HTERT RPE-1 (cell line): Measurements from ENCODE around the gene CCNT2.
"Not testable (repeated sequence)": the region's sequence is repeated elsewhere in the genome, so short reads cannot be mapped to it uniquely, and the experiment has no call there.

Experiments
- in situ Hi-C: fragments of 300-500 bp; cut with MboI; formaldehyde crosslinking; loops from 4 replicates; pipeline ENCODE4 v1.14.3; 2020; ENCODE audit warnings: low sequenced_read_pairs

Gene CCNT2

GRCh38 chr2:134918526-134919340 lies at the start of gene CCNT2:
CCNT2 (plus strand) TSS chr2:134918822; CDS start chr2:134918855, 33 bp downstream.
- in situ Hi-C loops, result no loop called here

GRCh38 chr2:134869946-134870736 lies 48.5 kb upstream of the CCNT2 start:
- in situ Hi-C loops, result no loop called here

DNA sequence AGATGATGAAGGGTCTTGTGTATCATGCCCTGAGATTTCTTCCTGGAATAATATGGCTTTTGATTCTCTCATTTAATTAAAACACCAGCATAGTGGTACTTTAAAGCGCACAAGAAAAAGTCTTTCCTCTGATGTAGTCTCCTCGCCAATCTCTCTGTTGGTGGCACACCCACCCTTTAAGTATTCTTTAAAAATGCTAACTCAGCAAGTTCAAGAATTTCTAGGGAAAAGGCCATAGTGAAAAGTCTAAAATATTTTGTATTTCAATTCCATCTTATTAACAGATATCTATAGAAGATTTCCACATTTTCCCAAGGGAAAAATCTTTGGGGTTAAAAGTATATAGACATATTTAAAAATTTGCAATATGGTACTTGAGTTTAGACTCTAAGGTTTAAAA lies 45.5 kb upstream of the CCNT2 start:
- in situ Hi-C loops, result no loop called here

GRCh38 chr2:134875309-134875708 lies 43.3 kb upstream of the CCNT2 start:
- in situ Hi-C loops, result no loop called here

DNA sequence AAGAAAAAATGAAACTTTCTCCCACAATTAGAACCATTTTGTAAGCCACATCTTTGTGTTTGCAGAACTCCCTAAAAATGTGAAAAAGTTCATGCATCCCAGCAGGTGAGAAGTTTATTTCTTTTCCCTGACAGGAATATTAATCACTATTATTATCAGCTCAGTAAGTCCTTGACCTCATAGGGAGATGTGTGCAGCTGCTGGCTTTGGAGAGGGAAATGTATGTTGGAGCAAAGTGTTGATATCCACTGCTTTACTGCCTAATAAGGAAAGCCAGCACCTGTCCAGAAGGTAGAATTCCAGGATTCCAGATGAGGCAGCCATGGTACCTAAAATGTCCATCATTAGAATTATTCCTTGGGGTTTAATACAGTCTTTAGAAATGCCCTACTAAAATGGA lies 35.8 kb upstream of the CCNT2 start:
- in situ Hi-C loops, result no loop called here

GRCh38 chr2:134883552-134884293 lies 34.9 kb upstream of the CCNT2 start:
- in situ Hi-C loops, result no loop called here

- in situ Hi-C loops, result no loop called here
Observed at GRCh38 chr2:134884435-134884834, 34.2 kb upstream of the CCNT2 start.

DNA sequence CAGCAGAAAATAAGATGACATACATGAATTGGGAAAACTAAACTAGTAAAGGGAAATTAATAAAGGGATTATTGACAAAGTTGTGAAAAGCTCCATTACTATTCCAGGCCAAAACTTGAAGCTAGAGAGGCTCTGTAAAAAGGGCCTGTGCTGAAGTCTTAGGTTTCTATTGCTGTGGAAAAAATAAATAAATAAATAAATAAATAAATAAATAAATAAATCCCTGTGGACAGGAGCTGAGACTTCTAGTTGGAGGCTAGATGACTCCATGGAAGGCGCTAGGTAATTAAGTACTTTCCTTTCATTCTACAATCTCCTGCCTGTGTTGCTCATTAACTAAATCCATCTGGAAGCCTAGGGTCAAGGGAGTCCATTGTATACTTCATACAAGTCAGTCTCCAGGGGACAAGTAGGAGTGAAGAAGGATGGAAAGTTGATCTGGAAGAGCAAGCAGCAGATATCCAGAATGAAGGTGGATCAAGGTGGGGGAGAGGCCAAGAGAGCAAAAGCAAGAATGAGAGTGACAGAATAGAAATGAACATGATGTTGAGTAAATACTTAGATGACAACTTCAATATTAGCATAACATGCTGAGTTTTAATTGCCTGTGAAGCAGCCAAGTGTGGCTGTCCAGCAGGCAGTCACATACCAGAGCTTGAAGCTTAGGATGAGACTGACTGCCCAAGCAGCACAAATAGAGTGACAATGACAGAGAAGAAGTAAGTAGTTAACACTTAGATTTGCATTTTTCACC lies 26.2 kb upstream of the CCNT2 start:
- in situ Hi-C loops, result no loop called here

DNA sequence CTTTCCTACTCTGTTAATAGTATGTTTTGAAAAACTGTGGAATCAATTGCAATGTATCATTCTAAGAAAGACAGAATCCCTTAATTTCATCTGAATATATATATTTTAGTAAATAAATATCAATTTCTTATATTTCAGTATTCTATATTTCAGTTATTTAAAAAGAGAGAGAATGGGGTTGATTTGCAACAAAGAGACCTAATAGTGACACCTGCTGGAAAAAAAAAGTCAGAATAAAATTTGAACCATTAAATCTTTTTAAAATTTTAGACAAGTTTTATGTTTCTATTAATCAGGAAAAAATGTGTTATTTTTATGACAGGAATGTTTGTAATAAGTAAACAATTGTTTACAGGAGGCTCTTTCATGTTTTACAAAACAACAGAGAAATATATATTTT lies 20.7 kb upstream of the CCNT2 start:
- in situ Hi-C loops, result no loop called here

DNA sequence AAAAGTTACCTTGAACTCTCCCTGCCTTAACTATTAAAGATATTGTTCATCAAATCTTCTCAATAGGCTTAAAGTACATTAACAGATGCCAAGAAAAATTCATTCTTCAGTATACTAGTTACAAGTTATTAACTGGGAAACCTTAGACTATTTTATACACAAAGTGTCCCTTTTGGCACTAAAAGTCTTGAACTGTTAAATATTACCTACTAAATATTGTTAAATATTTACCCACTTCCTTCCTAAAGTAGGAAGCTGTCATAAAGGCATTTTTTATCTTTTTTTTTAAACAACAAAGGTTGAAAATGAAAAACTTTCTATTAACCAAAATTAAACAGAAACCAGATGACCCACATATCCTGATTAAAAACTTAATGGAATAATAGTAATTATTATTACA lies 19.4 kb upstream of the CCNT2 start:
- in situ Hi-C loops, result no loop called here

- in situ Hi-C loops, result no loop called here
Observed at GRCh38 chr2:134900151-134900550, 18.5 kb upstream of the CCNT2 start.

DNA sequence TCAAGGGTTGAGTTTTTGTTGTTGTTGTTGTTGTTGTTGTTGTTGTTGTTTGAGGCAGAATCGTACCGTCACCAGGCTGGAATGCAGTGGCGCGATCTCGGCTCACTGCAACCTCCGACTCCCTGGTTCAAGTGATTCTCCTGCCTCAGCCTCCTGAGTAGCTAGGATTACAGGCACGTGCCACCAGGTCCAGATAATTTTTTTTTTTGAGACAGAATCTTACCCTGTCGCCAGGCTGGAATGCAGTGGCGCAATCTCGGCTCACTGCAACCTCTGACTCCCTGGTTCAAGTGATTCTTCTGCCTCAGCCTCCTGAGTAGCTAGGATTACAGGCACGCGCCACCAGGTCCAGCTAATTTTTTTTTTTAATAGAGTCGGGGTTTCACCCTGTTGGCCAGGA lies 14.9 kb upstream of the CCNT2 start:
- in situ Hi-C loops, result not testable (repeated sequence)

DNA sequence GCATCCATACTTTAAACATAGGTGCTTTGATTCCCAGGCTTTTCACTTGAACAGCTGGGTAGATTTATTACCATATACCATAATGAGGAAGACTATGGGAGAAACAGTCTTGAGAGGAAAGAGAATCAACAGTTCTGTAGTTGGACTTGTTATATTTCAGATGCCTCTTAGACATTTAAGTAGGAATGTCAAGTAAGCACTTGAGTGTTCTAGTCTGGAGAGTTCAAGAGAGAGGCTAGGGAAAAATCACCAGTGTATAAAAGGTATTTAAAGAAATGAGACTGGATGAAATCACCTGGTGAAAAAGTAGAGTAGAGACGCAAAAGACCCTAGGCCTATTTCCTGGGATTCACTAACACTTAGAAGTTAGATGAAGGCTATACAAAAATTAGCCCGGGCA lies 13.5 kb upstream of the CCNT2 start:
- in situ Hi-C loops, result no loop called here

DNA sequence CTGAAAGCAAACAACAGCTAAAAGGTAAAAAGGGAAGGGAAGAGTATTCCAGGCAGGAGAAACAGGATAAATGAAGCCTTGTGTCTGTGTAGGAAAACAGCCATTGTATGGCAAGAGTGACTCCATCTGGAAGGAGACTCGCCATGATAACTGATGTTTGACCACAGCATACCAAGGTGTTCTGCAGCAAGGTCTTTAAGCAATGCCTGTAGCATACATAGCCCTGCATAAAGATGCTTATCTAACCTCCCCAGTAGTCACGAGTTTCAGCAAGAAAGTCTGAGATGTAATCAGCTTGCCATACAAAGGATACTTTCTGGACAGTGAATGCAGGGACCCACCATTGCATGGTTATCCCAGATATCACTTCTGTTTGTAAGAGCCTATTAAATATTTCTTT lies 11.9 kb upstream of the CCNT2 start:
- in situ Hi-C loops, result no loop called here

- in situ Hi-C loops, result not testable (repeated sequence)
Observed at GRCh38 chr2:134907441-134908116, 11.0 kb upstream of the CCNT2 start.

DNA sequence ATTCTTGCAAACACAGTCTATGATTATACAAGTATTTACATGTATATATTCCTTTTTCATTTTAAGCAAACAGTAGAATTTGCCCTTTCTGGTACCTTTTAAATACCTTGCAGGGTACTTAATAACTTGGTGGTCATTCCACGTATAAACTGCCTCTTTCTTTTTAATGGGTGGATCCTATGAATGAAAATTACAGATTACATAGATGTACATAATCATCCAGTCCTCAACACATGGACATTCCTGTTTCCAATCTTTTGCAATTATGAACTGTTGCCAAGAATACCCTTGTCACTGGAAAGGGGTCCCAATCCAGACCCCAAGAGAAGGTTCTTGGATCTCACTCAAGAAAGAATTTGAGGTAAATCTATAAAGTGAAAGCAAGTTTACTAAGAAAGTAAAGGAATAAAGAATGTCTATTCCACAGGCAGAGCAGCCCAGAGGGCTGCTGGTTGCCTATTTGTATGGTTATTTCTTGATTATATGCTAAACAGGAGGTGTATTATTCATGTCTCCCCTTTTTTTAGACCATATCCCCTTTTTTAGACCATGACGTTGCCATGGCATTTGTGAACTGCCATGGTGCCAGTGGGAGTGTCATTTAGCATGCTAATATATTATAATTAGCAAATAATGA lies 7.7 kb upstream of the CCNT2 start:
- in situ Hi-C loops, result no loop called here

GRCh38 chr2:134911400-134911785 lies 7.2 kb upstream of the CCNT2 start:
- in situ Hi-C loops, result no loop called here

- in situ Hi-C loops, result no loop called here
Observed at GRCh38 chr2:134912361-134912760, 6.3 kb upstream of the CCNT2 start.

DNA sequence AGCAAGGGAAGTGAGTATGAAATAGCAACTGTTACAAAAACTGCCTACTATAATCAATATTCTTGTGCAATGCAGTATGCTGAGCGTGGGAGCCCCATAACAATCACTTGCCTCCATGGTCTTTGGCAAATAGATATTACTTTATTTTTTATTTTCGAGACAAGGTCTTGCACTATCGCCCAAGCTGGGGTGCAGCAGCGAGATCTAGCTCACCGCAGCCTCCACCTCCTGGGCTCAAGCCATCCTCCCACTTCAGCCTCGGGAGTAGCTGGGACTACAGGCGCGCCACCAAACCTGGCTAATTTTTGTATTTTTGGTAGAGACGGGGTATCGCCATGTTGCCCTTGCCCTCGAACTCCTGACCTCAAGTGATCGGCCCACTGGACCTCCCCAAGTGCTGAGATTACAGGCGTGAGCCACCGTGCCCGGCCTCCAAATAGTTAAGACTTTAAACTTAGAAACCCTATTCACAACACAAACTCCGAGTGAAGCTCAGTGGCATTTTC lies 1.2 kb upstream of the CCNT2 start:
- in situ Hi-C loops, result no loop called here
